ENCODE data around the gene CYP4F22.
"Not testable (repeated sequence)": the region's sequence is repeated elsewhere in the genome, so short reads cannot be mapped to it uniquely, and the experiment has no call there.

DNA sequence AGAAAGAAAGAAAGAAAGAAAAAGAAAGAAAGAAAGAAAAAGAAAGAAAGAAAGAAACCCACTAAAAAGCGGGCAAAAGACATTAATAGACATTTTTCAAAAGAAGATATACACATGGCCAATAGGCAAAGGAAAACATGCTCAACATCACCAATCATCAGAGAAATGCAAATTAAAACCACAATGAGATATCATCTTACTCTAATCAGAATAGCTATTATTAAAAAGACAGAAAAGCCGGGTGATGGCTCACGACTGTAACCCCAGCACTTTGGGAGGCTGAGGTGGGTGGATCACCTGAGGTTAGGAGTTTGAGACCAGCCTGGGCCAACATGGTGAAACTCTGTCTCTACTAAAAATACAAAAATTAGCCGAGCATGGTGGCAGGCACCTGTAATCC is 34.5 kb upstream of the CYP4F22 start:
- TF ChIP-seq, protein P1, sequence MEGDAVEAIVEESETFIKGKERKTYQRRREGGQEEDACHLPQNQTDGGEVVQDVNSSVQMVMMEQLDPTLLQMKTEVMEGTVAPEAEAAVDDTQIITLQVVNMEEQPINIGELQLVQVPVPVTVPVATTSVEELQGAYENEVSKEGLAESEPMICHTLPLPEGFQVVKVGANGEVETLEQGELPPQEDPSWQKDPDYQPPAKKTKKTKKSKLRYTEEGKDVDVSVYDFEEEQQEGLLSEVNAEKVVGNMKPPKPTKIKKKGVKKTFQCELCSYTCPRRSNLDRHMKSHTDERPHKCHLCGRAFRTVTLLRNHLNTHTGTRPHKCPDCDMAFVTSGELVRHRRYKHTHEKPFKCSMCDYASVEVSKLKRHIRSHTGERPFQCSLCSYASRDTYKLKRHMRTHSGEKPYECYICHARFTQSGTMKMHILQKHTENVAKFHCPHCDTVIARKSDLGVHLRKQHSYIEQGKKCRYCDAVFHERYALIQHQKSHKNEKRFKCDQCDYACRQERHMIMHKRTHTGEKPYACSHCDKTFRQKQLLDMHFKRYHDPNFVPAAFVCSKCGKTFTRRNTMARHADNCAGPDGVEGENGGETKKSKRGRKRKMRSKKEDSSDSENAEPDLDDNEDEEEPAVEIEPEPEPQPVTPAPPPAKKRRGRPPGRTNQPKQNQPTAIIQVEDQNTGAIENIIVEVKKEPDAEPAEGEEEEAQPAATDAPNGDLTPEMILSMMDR (IDR thresholded peaks at IDR 0.05; ENCODE audit: control extremely low read depth in 1 of 3, insufficient read depth in 1 of 3, low read depth in 1 of 3, low read length in 3 of 3): not testable (repeated sequence)
- not testable (repeated sequence) for TF ChIP-seq BCL11A (IDR thresholded peaks at IDR 0.05; ENCODE audit: low read depth in 2 of 2, low read length in 2 of 2); CBX5 (IDR thresholded peaks at IDR 0.05; ENCODE audit: low read depth, low read length); TCF12 (IDR thresholded peaks at IDR 0.05; ENCODE audit: low read depth, low read length); SP1 (IDR thresholded peaks at IDR 0.05; ENCODE audit: low read depth, low read length); POLR2A (IDR thresholded peaks at IDR 0.05; ENCODE audit: control extremely low read depth in 1 of 2, low read depth in 2 of 2, low read length in 2 of 2); TAF1 (IDR thresholded peaks at IDR 0.05; ENCODE audit: low read depth, low read length); RFX5 (IDR thresholded peaks at IDR 0.05; ENCODE audit: borderline replicate concordance, low read depth, low read length); EGR1 (IDR thresholded peaks at IDR 0.05; ENCODE audit: borderline replicate concordance, low read depth, low read length); CREB1 (IDR thresholded peaks at IDR 0.05); EZH2 (IDR thresholded peaks at IDR 0.05; ENCODE audit: low read depth, low read length, severe bottlenecking); RAD21 (IDR thresholded peaks at IDR 0.05 in 1 of 2, conservative IDR thresholded peaks at IDR 0.05 in 1 of 2; ENCODE audit: low read depth in 2 of 2, low read length in 2 of 2); JUN (IDR thresholded peaks at IDR 0.05; ENCODE audit: low read depth, low read length)
- TF ChIP-seq, protein P2, sequence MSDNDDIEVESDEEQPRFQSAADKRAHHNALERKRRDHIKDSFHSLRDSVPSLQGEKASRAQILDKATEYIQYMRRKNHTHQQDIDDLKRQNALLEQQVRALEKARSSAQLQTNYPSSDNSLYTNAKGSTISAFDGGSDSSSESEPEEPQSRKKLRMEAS (IDR thresholded peaks at IDR 0.05): not testable (repeated sequence)
